GM12892 (cell line): ENCODE measurements around the gene DCC.

Experiments
- POLR2A ChIP-seq: IDR thresholded peaks from 2 replicates; pipeline ENCODE4 v1.6.1; 2011; ENCODE audit warnings: low read depth, low read length, control low read depth
- TAF1 ChIP-seq: IDR thresholded peaks from 2 replicates; pipeline ENCODE4 v1.6.1; 2011; ENCODE audit warnings: low read depth, mild to moderate bottlenecking, control low read depth, low read length, borderline replicate concordance

DNA sequence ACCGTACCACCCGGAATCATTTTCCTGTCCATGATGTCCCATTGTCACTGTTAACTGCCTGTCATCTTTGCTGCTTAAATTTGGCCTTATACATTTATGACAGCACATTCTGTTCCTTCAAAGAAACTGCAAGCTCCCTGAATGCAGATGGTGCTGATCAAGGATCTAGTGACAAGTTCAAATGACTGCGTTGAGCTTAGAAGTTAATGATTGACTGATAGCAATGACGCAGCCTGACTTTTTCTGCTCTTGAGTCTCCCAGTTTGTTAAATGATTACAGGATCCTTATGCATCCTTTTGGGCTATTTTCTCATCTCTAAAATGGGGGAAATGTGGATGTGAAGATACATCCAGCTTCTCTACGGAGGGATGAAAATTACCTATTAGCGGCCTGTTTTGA lies 159.0 kb downstream of the DCC start:
- no peak for TF ChIP-seq POLR2A
- TF ChIP-seq TAF1 = no peak
